IPS-NIHi7 (cell line): Measurements from ENCODE around the gene DNM3.

Source experiments
- DNase-seq: peaks from one replicate; pipeline ENCODE4 v3.0.0; 2012; ENCODE audit warnings: mixed read lengths; ENCODE audit errors: extremely low spot score

The DNM3 gene

GRCh38 chr1:172177849-172178248 is 336.6 kb downstream of the DNM3 start:
- no peak for DNase-seq

- no peak for DNase-seq
These were observed 337.6 kb downstream of the DNM3 start for GRCh38 chr1:172178886-172179285.

GRCh38 chr1:172179918-172180317 is 338.6 kb downstream of the DNM3 start:
- DNase-seq = no peak

GRCh38 chr1:172180501-172181285 is 339.4 kb downstream of the DNM3 start:
- no peak for DNase-seq

- DNase-seq = no peak
These were observed 343.4 kb downstream of the DNM3 start for GRCh38 chr1:172184506-172185191.

- no peak for DNase-seq
These were observed 343.9 kb downstream of the DNM3 start for GRCh38 chr1:172185211-172185610.

GRCh38 chr1:172185996-172186395 is 344.7 kb downstream of the DNM3 start:
- no peak for DNase-seq

- DNase-seq = no peak
These were observed 360.3 kb downstream of the DNM3 start for GRCh38 chr1:172201572-172201971.

GRCh38 chr1:172203135-172203823 is 362.0 kb downstream of the DNM3 start:
- DNase-seq = peak; percentile 12

GRCh38 chr1:172203902-172204301 is 362.6 kb downstream of the DNM3 start:
- DNase-seq = no peak

- DNase-seq = no peak
These were observed 365.0 kb downstream of the DNM3 start for GRCh38 chr1:172206256-172206655.

- no peak for DNase-seq
These were observed 367.3 kb downstream of the DNM3 start for GRCh38 chr1:172208635-172209034.

GRCh38 chr1:172211221-172211620 is 369.9 kb downstream of the DNM3 start:
- no peak for DNase-seq

GRCh38 chr1:172212124-172212523 is 370.8 kb downstream of the DNM3 start:
- DNase-seq = no peak

- no peak for DNase-seq
These were observed 373.7 kb downstream of the DNM3 start for GRCh38 chr1:172215006-172215405.

GRCh38 chr1:172219966-172220365 is 378.7 kb downstream of the DNM3 start:
- DNase-seq = no peak

GRCh38 chr1:172220376-172220775 is 379.1 kb downstream of the DNM3 start:
- no peak for DNase-seq

GRCh38 chr1:172221436-172221835 is 380.1 kb downstream of the DNM3 start:
- DNase-seq = no peak

- DNase-seq = no peak
These were observed 383.6 kb downstream of the DNM3 start for GRCh38 chr1:172224871-172225270.

GRCh38 chr1:172229942-172230341 is 388.6 kb downstream of the DNM3 start:
- no peak for DNase-seq

GRCh38 chr1:172230526-172230925 is 389.2 kb downstream of the DNM3 start:
- no peak for DNase-seq

- no peak for DNase-seq
These were observed 395.7 kb downstream of the DNM3 start for GRCh38 chr1:172236958-172237357.

- no peak for DNase-seq
These were observed 396.9 kb downstream of the DNM3 start for GRCh38 chr1:172238158-172238557.
